Right cardiac atrium (tissue), 5 donors: Measurements from ENCODE around the gene PGM1. TPM values are rescaled to one million over a fixed set of nuclear protein-coding genes. Genes with fewer than 3 reads are reported as not detected.

ENCODE experiments used
- ATAC-seq, 2 donors: fragments of 200-7000 bp; cut with Tn5 transposase; one replicate each; pipeline versions ENCODE4 v1.8.0 to v1.9.1; 2020; ENCODE audit warnings: moderate library complexity in 2 of 2, mild to moderate bottlenecking in 1 of 2
- DNase-seq, 3 donors: peaks; one replicate each; pipeline ENCODE4 v3.0.0-alpha.2; 2020
- H3K27ac ChIP-seq: one replicate; pipeline ENCODE4 v1.5.1; 2013; ENCODE audit warnings: mild to moderate bottlenecking, low read length, control low read depth, moderate library complexity
- H3K27me3 ChIP-seq: one replicate; pipeline ENCODE4 v1.6.1; 2013; ENCODE audit not compliant: control insufficient read depth, insufficient read depth
- H3K4me1 ChIP-seq: one replicate; pipeline ENCODE4 v1.6.1; 2013; ENCODE audit warnings: low read length; ENCODE audit not compliant: control insufficient read depth, insufficient read depth
- H3K4me3 ChIP-seq: one replicate; pipeline ENCODE4 v1.5.1; 2013; ENCODE audit warnings: low read length, control low read depth
- H3K9me3 ChIP-seq: one replicate; pipeline ENCODE4 v1.6.1; 2013; ENCODE audit warnings: low read length; ENCODE audit not compliant: control insufficient read depth
- WGBS: extraction: QIAGEN DNeasy Blood & Tissue Kit; methylation state at CpG from one replicate; pipeline ENCODE4 v1.1.7; 2013; 5-methylcytosine and 5-hydroxymethylcytosine counted together
- intact Hi-C, 4 donors: fragments of 100-400 bp; cut with DNase I; formaldehyde crosslinking; loops; one replicate each; pipeline versions ENCODE4 v1.11.0 to v1.14.0; 2022 to 2023
- polyA plus RNA-seq: library from polyadenylated mRNA; stranded (reverse); fragments of 200-250 nt; gene quantifications from one replicate; pipeline ENCODE4 v1.2.3, GENCODE V29; 2013
- total RNA-seq, 4 donors: library from RNA; stranded (reverse); fragmentation: NEBNext Ultra II Directional; extraction: Animal tissue kit (Norgen Biotek cat#: 25700); gene quantifications; one replicate each; pipeline ENCODE4 v1.2.1, GENCODE V29; 2021
- donor health status: healthy with polysubstance abuse.
- donor health status: DM: no; HTN: yes; CAD: no.
- donor health status: DM: no; HTN: no; CAD: no.
- donor health status: DM: no; HTN: yes; CAD: no; lungs with severe emphysema.
- donor health status: DM: yes; HTN: yes; CAD: no.

PGM1 gene
- total and polyA plus RNA-seq, 5 donors, result 96.2 to 255 (median 222) TPM

DNA sequence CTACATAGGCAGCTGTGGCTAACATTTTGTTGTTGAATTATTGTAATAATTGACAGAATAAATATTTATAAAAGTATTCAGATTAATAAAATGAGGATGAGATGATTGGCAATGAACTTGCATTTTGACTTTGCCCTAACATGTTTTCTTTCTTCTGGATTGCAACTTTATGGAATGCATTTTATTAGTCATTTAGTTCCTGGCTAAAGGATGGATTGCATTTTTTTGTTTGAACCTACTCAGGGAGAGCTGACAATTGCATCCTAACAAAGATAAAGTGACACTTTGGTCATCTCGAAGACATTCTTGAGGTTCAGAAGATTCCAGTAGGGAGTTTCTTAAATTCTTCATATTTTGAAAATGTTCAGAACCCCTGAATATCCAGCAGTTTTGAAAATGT, 37.5 kb downstream of the PGM1 start:
- Histone ChIP-seq H3K9me3 (no peaks in the 10 kb centered on the region), H3K27me3 (no peaks in the 10 kb centered on the region), H3K27ac (no peak overlapping the region), H3K4me1 (peaks cover 1% of the 10 kb centered on the region), H3K4me3 (no peak overlapping the region)
- WGBS, result 65% methylated on average over 1 of the region's 1 CpG
- ATAC-seq, result no peak
- intact Hi-C loops, result no loop called here
- no peak for DNase-seq

DNA sequence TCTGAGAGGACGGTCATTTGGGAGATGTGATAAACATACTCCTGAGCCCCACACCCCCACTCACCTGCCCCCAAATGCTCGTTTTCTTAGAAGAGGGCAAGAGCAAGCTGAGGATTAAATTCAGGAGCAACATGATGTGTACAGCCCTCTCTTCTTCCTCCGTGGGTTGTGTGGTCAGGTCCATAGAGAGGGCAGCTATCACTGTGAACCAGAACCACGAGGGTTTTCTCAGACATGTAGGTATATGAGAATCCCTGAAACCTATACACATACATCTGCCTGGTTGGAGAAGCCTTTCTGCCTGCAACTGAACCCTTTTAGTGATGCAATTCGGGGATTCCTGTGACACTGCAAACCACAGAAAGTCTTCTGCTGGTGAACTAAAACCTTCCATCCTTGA, 38.9 kb downstream of the PGM1 start:
- DNase-seq (no peak), ATAC-seq (no peak)
- Histone ChIP-seq H3K27me3 (no peaks in the 10 kb centered on the region), H3K9me3 (no peaks in the 10 kb centered on the region), H3K27ac (no peak overlapping the region), H3K4me1 (no peaks in the 10 kb centered on the region), H3K4me3 (no peak overlapping the region)
- intact Hi-C loops, result no loop called here
- 82% methylated on average over 5 of the region's 5 CpGs for WGBS

DNA sequence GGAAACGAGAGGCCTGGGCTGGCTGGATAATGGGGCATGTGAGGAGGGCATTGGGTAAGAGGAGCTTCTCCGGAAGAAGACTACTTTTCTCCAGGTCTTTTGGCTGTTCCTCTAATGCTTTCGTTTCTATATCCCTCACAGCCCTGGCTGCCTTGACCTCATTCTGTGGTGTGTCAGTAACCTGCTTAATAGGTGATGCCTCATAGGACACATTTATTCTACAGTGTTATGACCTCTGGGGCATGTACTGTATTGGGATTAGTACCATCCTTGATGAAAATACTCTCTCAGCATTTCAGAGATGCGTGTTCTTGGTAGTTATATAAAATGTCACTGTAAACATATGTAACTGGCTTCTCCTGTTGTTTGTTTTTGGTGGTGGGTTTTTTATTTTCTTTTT, 40.1 kb downstream of the PGM1 start:
- Histone ChIP-seq H3K9me3 (no peaks in the 10 kb centered on the region), H3K27me3 (no peaks in the 10 kb centered on the region), H3K27ac (no peak overlapping the region), H3K4me3 (no peak overlapping the region), H3K4me1 (no peaks in the 10 kb centered on the region)
- ATAC-seq (no peak), DNase-seq (no peak)
- WGBS, result 97% methylated on average over 4 of the region's 4 CpGs
- intact Hi-C loops, result no loop called here

DNA sequence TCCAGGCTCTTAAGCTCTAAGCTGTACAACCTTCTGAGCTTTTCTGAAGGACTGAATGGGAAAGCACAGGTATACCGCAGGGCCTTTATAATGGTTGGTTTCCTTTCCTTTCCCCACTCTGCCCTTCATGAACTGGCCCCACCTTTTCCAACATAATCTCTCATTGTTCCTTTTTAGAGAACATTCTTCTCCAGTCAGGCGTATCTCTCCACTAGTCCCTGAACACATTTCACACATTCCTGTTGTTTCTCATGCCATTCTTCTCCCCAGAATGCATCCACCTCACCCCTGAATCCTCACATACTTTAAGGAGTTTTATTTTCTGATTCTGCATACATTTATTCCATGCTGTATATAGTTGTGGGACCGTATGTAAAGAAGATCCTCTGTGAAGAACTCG, 41.3 kb downstream of the PGM1 start:
- no peaks in the 10 kb centered on the region for H3K4me1 ChIP-seq
- ATAC-seq, result no peak

DNA sequence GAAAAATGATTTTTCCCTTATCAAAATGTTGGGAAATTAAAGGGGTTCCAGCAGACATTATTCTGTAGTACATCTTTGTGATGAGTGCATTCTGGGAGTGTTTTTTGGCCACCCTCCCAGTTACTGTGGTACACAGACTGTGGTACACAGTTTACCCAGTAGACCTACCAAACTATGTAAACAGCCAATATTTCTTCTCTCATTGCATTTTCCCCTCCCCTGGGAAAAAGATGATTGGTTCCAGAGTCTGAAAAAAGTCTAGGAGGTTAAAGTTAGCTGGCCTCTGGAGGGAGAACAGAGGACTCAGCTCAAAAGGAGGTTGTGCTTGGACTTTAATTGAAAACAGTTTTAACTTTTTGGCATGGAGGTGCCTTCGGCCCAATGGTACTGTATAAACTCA, 42.5 kb downstream of the PGM1 start:
- intact Hi-C loops, result no loop called here
- no peaks in the 10 kb centered on the region for H3K27me3 ChIP-seq
- H3K4me1 ChIP-seq, result no peaks in the 10 kb centered on the region
- no peaks in the 10 kb centered on the region for H3K9me3 ChIP-seq
- no peak overlapping the region for H3K27ac ChIP-seq
- ATAC-seq (no peak), DNase-seq (no peak)
- no peak overlapping the region for H3K4me3 ChIP-seq
- WGBS, result 91% methylated on average over 1 of the region's 1 CpG

More for the DNA sequence above, 41.3 kb downstream of the PGM1 start:
- no peaks in the 10 kb centered on the region for H3K27me3 ChIP-seq
- WGBS, result 93% methylated on average over 4 of the region's 4 CpGs
- DNase-seq, result no peak
- no peak overlapping the region for H3K27ac ChIP-seq
- H3K9me3 ChIP-seq, result no peaks in the 10 kb centered on the region
- no peak overlapping the region for H3K4me3 ChIP-seq
- intact Hi-C loops, result no loop called here

DNA sequence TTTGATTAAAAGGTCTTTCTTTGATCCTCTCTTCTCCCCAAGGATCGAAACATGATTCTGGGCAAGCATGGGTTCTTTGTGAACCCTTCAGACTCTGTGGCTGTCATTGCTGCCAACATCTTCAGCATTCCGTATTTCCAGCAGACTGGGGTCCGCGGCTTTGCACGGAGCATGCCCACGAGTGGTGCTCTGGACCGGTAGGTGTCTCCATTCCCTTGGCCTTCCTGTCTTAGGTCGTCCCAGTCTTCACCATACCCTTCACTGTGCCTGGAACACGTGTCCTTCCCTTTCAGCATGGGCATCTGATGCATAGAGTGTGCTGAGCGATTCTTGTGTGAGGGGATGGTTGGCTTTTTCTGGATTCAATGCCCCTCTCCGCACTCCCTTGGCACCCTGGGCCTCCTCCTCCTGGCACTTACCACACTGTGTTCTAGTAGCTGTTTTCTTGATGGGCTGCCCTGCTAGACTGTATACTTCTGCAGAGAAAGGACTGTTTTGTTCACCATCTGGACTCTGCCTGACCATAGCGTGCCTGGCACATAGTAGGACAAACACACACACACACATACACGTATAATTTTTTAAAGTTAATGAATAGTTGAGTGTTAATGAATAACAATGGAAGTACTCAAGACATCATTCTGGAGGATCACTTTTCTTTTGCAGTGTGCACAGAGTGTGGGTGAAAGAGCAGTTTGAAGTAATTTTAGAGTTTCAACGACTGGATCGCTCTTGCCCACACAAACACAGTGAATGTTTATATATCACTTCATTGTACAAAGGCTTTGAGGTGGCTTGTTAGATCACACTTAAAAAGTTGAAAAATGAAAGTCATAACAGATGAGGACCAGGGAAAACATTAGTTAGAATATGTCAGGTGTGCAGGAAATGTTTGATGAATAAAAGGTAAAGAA, 43.2 kb downstream of the PGM1 start:
- Histone ChIP-seq H3K27ac (no peak overlapping the region), H3K9me3 (no peaks in the 10 kb centered on the region), H3K4me3 (no peak overlapping the region), H3K27me3 (no peaks in the 10 kb centered on the region), H3K4me1 (no peaks in the 10 kb centered on the region)
- 94% methylated on average over 15 of the region's 15 CpGs for WGBS
- ATAC-seq (no peak), DNase-seq (no peak)
- intact Hi-C loops, result no loop called here

DNA sequence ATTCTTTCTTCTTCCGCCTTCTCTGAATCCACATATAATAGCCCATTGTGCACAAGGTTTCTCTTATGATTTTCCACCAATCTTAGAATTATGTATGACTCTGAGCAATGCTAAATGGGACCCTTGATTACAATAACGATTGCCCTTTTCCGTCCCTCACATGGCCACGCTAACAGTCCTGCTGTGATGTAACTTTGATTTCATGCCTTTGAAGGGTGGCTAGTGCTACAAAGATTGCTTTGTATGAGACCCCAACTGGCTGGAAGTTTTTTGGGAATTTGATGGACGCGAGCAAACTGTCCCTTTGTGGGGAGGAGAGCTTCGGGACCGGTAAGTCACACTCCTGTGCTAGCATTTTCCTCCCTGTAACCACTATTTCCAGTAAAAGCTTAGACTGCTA, 45.3 kb downstream of the PGM1 start:
- DNase-seq, result no peak
- Histone ChIP-seq H3K4me3 (no peak overlapping the region), H3K27me3 (no peaks in the 10 kb centered on the region), H3K4me1 (peaks cover 2% of the 10 kb centered on the region), H3K9me3 (no peaks in the 10 kb centered on the region), H3K27ac (no peak overlapping the region)
- intact Hi-C loops, result no loop called here
- 86% methylated on average over 8 of the region's 8 CpGs for WGBS
- no peak for ATAC-seq

DNA sequence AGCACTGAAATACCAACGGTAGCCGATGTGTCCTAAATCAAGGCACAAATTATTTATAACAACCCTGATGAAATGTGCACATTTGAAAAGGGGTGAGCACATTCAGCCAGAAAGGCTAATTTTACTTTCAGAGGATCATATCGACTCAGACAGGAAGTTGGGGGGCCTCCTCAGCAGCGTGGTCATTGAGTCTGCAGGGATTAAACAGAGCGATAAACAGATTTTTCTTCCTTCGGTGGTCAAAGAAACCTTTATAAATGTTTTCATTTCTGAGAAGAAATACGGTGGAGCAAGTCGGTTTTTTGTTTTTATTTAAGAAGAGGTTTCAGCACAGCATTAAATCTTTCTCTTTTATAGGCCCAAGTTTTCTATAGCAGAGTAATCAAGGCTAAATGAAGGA, 45.7 kb downstream of the PGM1 start:
- ATAC-seq, result no peak
- 51% methylated on average over 8 of the region's 8 CpGs for WGBS
- H3K27ac ChIP-seq, result no peak overlapping the region
- H3K4me1 ChIP-seq, result peaks cover 3% of the 10 kb centered on the region
- intact Hi-C loops, result no loop called here
- DNase-seq, result no peak
- H3K4me3 ChIP-seq, result no peak overlapping the region
- H3K27me3 ChIP-seq, result no peaks in the 10 kb centered on the region
- H3K9me3 ChIP-seq, result no peaks in the 10 kb centered on the region

DNA sequence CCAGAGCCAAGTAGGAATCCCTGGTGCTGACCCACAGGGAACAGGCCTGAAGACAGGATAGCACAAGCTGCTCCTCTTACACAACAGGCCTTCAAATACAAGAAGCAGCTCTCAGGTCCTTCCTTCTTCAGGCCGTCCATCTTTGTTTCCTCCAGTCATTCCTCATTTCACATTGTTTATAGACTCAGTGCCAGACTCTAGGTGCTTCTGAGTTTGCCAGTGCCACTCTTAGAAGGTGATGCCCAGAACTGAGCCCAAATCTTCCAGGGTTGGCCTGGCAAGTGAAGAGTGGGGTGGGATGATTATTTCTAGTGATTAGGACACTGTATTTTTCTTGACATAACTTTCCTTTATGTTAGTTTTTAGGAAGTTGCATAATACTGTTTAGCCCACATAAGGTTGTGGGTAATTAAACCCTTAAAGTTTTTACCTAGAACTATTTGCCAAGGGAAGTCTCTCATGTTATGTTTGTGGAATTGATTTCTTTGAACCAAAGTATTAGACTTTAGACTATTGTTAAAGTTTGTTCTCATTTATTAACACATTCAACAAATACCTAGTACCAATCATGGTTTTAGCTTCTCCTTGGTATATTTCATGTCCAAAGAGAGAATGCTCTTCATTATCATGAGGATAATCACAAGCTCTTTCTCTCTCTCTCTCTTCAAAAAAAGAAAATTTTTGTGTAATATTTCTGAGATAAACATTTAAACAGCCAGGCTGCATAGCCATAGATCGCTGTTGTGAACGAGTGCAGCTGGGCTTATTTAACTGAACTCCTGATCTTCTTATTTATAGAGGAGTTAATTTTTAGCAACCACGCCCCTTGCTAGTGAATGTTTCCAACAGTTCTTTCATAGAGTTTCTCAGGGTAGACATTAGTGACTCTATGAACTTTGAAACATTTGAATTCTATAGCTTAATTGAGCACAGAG, 47.7 kb downstream of the PGM1 start:
- H3K27ac ChIP-seq, result no peak overlapping the region
- DNase-seq, result no peak
- H3K27me3 ChIP-seq, result no peaks in the 10 kb centered on the region
- no peak for ATAC-seq
- H3K4me3 ChIP-seq, result no peak overlapping the region
- H3K4me1 ChIP-seq, result peaks cover 4% of the 10 kb centered on the region
- no peaks in the 10 kb centered on the region for H3K9me3 ChIP-seq
- intact Hi-C loops, result no loop called here
- WGBS, result 84% methylated on average over 4 of the region's 4 CpGs

DNA sequence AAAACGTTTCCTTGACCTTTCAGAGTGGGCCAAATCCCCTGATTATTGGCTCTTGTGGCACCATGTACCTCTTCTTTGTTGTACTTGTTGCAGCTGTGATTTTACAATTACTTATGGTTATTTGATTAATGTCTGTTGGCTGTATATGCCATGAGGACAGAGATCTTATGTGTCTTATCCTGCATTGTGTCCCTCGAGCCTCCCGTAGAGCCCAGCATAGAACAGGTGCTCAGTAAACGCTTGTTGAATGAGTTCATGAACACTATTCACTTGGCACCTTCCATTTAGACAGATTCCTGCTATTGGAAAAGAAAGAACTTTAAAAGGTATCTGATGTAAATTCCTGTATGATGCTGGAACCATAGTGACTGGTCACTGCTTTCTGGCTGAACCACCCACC, 48.4 kb downstream of the PGM1 start:
- H3K27me3 ChIP-seq, result no peaks in the 10 kb centered on the region
- no peak overlapping the region for H3K27ac ChIP-seq
- peaks cover 6% of the 10 kb centered on the region for H3K4me1 ChIP-seq
- DNase-seq, result no peak
- 89% methylated on average over 4 of the region's 4 CpGs for WGBS
- no peaks in the 10 kb centered on the region for H3K9me3 ChIP-seq
- intact Hi-C loops, result no loop called here
- no peak for ATAC-seq
- H3K4me3 ChIP-seq, result no peak overlapping the region

DNA sequence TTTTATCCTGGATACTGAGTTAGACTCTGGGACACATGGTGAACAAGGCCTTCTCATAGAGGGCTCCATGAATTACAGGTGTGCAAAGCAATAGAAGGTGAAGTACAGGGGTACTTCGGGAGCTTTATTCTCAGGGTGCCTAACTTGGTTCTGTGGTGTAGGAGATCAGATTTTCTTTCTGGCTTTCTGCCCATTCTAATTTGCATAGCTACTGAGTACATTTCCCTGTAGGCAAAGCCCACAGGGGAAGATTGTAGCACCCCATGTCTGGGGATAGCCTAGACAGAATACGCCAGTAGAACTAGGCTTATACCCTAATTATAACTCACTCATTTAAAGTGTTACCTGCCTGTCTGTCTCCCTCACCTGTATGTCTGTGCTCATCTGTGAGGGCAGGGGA, 49.7 kb downstream of the PGM1 start:
- 94% methylated on average over 2 of the region's 2 CpGs for WGBS
- ATAC-seq, result no peak

More for the DNA sequence above, 49.7 kb downstream of the PGM1 start:
- no peak overlapping the region for H3K4me3 ChIP-seq
- intact Hi-C loops, result no loop called here
- H3K27me3 ChIP-seq, result no peaks in the 10 kb centered on the region
- peaks cover 6% of the 10 kb centered on the region for H3K4me1 ChIP-seq
- DNase-seq, result no peak
- H3K27ac ChIP-seq, result no peak overlapping the region
- no peaks in the 10 kb centered on the region for H3K9me3 ChIP-seq
